VCaP (cell line): ENCODE results near the gene ZCCHC14.
A peak's percentile ranks its signal among the peaks of the same experiment; 100 is the strongest.
"Not testable (repeated sequence)": the region's sequence is repeated elsewhere in the genome, so short reads cannot be mapped to it uniquely, and the experiment has no call there.

Source experiments
- H3K27ac ChIP-seq: fragments of 450-650 bp; 2 replicates; pipeline ENCODE4 v1.5.1; 2017
- TF ChIP-seq, protein P1 (sequence below): fragments of 450-650 bp; conservative IDR thresholded peaks from 2 replicates; pipeline ENCODE4 v1.5.1; 2017; ENCODE audit warnings: mild to moderate bottlenecking, moderate library complexity

The ZCCHC14 gene

DNA sequence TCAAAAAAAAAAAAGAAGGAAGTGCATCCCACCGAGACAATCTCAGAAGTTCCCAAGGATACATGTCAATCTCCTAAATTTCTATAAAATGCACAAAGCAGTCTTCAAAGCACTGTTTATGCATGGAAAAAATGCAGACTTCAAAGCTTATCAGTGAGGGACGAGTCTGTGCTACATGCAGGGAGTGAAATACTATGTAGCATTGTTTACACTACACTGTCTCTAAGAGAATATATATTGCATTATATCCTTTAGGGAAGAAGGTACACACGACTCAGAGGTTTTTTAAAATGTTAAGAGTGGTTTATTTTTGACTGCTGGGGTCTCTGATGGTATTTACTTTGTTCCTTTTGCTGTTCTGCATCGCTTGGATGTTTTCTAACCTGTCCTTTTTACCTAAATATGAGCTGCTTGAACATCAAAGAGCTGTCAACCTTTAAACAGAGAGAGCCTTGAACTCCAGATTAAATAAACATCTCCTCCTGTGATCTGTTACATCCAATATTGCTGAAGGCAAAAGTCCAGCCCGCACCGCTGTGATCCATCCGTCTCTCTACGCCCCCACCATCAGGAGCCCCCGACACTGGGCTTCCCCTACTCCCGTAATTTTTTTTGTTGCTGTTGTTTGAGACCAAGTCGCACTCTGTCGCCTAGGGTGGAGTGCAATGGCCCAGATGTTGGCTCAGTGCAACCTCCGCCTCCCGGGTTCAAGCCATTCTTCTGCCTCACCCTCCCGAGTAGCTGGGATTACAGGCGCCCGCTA, 110.6 kb downstream of the ZCCHC14 start:
- TF ChIP-seq, protein P1, sequence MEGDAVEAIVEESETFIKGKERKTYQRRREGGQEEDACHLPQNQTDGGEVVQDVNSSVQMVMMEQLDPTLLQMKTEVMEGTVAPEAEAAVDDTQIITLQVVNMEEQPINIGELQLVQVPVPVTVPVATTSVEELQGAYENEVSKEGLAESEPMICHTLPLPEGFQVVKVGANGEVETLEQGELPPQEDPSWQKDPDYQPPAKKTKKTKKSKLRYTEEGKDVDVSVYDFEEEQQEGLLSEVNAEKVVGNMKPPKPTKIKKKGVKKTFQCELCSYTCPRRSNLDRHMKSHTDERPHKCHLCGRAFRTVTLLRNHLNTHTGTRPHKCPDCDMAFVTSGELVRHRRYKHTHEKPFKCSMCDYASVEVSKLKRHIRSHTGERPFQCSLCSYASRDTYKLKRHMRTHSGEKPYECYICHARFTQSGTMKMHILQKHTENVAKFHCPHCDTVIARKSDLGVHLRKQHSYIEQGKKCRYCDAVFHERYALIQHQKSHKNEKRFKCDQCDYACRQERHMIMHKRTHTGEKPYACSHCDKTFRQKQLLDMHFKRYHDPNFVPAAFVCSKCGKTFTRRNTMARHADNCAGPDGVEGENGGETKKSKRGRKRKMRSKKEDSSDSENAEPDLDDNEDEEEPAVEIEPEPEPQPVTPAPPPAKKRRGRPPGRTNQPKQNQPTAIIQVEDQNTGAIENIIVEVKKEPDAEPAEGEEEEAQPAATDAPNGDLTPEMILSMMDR, result no peak
- peak overlapping the region; percentile 46; the same call in 1 of the 2 replicates for H3K27ac ChIP-seq

DNA sequence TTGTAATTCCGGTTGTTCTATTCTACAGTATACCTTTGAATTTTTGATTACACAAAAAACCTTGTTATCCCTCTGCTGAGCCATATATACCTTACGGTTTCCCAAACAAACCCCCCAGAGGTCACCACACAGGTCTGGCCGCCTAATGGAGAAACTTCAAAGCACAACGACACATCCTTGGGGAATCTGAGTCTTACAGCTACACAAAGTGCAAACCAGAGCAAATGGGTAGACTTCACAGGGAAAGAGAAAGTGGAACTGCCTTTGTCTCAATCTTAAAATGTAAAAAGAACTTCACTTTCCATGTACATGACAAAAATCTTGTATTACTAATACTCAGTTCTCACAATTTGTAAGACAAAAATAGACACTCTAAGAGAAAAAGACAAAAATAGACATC, 111.9 kb downstream of the ZCCHC14 start:
- peak overlapping the region; percentile 21; the same call in 1 of the 2 replicates for H3K27ac ChIP-seq

DNA sequence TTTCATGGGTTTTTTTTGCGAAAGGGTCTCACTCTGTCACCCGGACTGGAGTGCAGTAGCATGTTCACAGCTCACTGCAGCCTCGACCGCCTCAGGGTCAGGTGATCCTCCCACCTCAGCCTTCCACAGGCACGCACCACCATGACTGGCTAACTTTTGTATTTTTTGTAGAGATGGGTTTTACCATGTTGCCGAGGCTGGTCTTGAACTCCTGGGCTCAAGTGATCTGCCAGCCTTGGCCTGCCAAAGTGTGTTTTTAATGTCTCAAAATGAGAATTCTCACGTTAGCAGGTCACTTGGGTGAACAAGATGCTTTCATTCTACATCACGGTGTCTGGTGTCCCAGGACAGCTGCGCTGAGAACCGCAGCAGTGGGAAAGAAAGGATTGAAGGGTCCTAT, 112.4 kb downstream of the ZCCHC14 start:
- H3K27ac ChIP-seq, result no peak overlapping the region; the same call in 1 of the 2 replicates
- TF ChIP-seq, protein P1, result no peak

More for the DNA sequence above, 111.9 kb downstream of the ZCCHC14 start:
- TF ChIP-seq, protein P1, result no peak

DNA sequence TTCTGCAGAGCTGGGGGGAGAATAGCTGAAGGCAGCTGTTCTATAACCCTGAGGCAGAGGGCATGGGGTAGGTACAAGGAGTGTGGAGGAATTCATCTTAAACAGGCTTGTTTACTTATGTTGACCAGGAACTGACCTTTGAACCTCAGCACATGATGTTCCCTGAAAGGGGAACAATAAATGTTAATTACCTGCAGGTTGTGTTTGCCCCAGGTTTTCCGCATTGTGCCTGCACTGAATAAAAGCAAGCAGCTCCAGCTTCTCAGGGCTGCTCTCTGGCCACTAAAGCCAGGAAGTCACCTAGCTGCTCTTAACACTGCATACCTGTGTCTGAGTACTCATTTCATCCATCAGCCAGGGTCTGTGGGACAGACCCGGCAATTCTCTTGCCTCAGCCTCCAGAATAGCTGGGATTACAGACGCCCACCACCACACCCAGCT, 113.5 kb downstream of the ZCCHC14 start:
- H3K27ac ChIP-seq, result not testable (repeated sequence)

DNA sequence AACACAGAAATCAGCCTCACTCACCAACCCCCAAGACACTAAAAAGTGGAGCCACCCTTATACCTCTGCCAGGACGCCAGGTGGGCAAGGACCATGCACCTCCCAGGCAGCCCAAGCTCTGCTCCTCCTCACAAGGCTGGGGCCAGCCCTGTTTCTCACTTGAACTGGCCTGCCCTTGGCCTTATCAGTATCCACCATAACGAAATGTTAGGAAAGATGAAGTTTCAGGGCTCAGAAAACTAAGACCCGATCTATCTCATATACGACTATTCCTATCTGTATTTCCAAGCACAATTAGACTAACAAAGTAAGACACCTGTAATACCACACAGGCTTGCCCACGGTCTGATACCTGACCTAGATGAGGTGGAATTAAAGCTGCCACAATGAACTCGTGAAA, 116.2 kb downstream of the ZCCHC14 start:
- TF ChIP-seq, protein P1, result no peak
- no peak overlapping the region for H3K27ac ChIP-seq

DNA sequence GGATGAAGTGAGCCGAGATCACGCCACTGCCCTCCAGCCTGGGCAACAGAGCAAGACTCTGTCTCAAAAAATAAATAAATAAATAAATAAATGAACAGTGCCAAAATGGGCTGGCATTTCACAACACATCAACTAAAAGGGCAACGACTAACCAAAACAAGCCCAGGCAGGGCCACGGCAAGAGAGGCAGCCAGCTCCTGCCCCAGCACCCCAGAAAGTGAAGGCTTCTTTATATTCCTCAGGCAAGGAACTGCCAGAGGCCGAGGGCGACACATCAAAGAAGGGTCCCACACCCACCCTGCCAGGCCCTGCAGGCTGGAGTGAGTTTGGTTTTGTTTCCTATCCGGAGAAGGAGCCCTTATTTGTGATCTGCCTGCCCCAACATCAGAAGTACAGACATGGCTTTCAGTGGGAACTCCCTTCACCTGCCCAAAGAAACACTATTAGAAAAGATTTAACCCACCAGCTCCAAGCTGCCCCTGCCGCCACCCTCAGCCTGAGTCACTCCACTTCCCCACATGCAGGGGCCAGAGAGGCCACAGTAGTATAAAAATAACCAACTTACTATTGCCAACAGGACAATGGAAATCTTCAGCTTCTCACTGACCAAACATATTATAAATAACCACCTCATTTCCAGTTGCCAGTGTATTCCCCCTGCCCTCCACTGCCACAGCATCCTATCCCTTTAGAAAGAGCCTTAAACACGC, 117.2 kb downstream of the ZCCHC14 start:
- H3K27ac ChIP-seq, result no peak overlapping the region
- TF ChIP-seq, protein P1, result no peak

DNA sequence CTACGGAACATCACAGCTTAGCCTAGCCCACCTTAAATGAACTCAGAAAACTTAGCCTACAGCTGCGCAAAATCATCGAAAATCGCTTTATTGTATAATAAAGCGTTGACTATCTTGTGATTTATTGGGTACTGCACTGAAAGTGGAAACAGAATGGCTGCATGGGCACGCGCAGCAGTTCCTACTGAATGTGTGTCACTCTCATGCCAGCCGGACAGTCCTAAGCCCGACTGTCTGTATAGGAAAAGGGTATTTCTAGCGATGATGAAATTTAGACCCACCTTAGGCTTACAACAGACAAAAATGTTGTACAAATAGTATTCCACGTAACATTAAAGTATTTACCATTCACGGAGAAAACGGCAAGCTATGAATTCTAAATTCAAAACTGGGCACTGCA, 118.5 kb downstream of the ZCCHC14 start:
- H3K27ac ChIP-seq, result no peak overlapping the region
- TF ChIP-seq, protein P1, result no peak

DNA sequence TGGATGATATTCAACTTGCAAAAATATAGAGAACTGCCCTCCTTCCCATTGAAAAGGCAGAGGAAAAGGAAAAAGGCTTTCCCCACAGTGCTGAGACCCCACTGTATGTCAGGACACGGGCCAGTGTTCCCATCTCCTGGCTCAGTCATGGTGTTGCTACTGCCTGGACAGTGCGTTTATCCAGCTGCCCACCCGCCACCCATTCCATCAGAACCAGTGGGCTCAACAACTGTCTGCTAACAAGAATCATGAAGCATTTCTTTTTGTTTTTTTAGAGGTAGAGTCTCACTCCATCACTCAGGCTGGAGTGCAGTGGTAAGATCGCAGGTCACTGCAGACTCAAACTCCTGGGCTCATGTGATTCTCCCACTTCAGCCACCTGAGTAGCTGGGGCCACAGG, 120.5 kb downstream of the ZCCHC14 start:
- TF ChIP-seq, protein P1, result no peak
- no peak overlapping the region for H3K27ac ChIP-seq
